Gastroesophageal sphincter (tissue), 3 donors: ENCODE measurements around the gene RNASE2.

Experiments used
- CTCF ChIP-seq, 4 experiments: fragments of 200-600 bp in 2 of 4; fragments of 450-650 bp in 2 of 4; sonication (generic) in 1 of 4; IDR thresholded peaks; one replicate each; pipeline ENCODE4 v1.5.1; 2017 to 2019; ENCODE audit warnings: antibody characterized with exemption in 4 of 4, mild to moderate bottlenecking in 2 of 4, moderate library complexity in 2 of 4
- EP300 ChIP-seq: sonication (generic); formaldehyde crosslinking; IDR thresholded peaks from one replicate; pipeline ENCODE4 v1.6.1; 2017; ENCODE audit warnings: antibody characterized with exemption, mild to moderate bottlenecking
- POLR2A ChIP-seq, 2 donors: fragments of 450-650 bp; IDR thresholded peaks; one replicate each; pipeline ENCODE4 v1.6.1; 2017; ENCODE audit warnings: antibody characterized with exemption in 2 of 2, mild to moderate bottlenecking in 2 of 2, moderate library complexity in 1 of 2
- POLR2AphosphoS5 ChIP-seq: sonication (generic); formaldehyde crosslinking; IDR thresholded peaks from one replicate; pipeline ENCODE4 v1.6.1; 2017; ENCODE audit warnings: antibody characterized with exemption

GRCh38 chr14:20997115-20997514, 41.8 kb downstream of the RNASE2 start:
- TF ChIP-seq POLR2A (IDR thresholded peaks at IDR 0.05) (no peak), CTCF (IDR thresholded peaks at IDR 0.05) (no peak), POLR2AphosphoS5 (no peak), EP300 (no peak)
